Upper lobe of left lung (tissue), 4 donors: ENCODE data around the gene RBPJ.

Experiments
- EP300 ChIP-seq, 4 donors: sonication (generic); formaldehyde crosslinking; IDR thresholded peaks; one replicate each; pipeline ENCODE4 v1.5.1; 2017; ENCODE audit warnings: antibody characterized with exemption in 4 of 4, control low read depth in 2 of 4
- POLR2A ChIP-seq, 4 donors: fragments of 450-650 bp; IDR thresholded peaks; one replicate each; pipeline ENCODE4 v1.5.1; 2016 to 2017; ENCODE audit warnings: antibody characterized with exemption in 4 of 4, mild to moderate bottlenecking in 2 of 4
- POLR2AphosphoS5 ChIP-seq, 2 donors: sonication (generic); formaldehyde crosslinking; IDR thresholded peaks; one replicate each; pipeline ENCODE4 v1.5.1; 2017; ENCODE audit warnings: antibody characterized with exemption in 2 of 2
- TF ChIP-seq, protein P1 (sequence below), 6 experiments: fragments of 450-650 bp in 4 of 6; fragments of 200-600 bp in 2 of 6; sonication (generic) in 2 of 6; IDR thresholded peaks; one replicate each; pipeline ENCODE4 v1.5.1; 2016 to 2019; ENCODE audit warnings: antibody characterized with exemption in 6 of 6

DNA sequence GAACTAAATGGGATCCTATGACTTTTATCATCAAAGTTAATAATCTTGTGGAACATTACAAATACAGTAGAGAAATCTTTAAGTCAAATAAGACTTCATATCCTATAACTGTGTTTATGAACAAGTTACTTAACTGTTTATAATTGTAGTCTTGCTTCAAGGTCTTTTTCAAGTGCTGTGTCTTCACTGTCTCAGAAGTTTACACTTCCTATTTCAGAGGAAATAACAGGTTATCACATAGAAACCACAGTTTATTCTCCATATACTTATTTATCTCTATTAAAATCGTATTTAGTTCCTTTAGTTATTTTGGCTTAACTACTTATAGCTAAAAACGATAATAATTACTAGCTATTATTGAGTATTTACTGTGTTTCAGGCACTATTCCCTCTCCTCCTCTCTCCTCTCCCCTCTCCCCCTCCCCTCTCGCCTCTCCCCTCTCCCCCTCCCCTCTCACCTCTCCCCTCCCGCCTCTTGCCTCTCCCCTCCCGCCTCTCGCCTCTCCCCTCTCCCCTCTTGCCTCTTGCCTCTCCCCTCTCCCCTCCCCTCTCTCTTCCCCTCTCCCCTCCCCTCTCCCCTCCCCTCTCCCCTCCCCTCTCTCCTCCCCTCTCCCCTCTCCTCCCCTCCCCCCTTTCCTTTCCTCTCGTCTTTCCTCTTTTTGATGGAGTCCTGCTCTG lies 63.7 kb downstream of the RBPJ start:
- TF ChIP-seq POLR2A (IDR thresholded peaks at IDR 0.05) (no peak), EP300 (IDR thresholded peaks at IDR 0.05) (no peak), POLR2AphosphoS5 (IDR thresholded peaks at IDR 0.05) (no peak)
- TF ChIP-seq, protein P1, sequence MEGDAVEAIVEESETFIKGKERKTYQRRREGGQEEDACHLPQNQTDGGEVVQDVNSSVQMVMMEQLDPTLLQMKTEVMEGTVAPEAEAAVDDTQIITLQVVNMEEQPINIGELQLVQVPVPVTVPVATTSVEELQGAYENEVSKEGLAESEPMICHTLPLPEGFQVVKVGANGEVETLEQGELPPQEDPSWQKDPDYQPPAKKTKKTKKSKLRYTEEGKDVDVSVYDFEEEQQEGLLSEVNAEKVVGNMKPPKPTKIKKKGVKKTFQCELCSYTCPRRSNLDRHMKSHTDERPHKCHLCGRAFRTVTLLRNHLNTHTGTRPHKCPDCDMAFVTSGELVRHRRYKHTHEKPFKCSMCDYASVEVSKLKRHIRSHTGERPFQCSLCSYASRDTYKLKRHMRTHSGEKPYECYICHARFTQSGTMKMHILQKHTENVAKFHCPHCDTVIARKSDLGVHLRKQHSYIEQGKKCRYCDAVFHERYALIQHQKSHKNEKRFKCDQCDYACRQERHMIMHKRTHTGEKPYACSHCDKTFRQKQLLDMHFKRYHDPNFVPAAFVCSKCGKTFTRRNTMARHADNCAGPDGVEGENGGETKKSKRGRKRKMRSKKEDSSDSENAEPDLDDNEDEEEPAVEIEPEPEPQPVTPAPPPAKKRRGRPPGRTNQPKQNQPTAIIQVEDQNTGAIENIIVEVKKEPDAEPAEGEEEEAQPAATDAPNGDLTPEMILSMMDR (IDR thresholded peaks at IDR 0.05), result no peak
